Lower leg skin (tissue), 3 donors: Measurements from ENCODE around the gene NECTIN1.

ENCODE experiments used
- POLR2A ChIP-seq, 2 donors: fragments of 450-650 bp; IDR thresholded peaks; one replicate each; pipeline ENCODE4 v1.6.1; 2016 to 2017; ENCODE audit warnings: antibody characterized with exemption in 2 of 2, mild to moderate bottlenecking in 1 of 2, moderate library complexity in 1 of 2
- TF ChIP-seq, protein P1 (sequence below), 3 donors: fragments of 450-650 bp; IDR thresholded peaks; one replicate each; pipeline ENCODE4 v1.5.1; 2016; ENCODE audit warnings: antibody characterized with exemption in 3 of 3, mild to moderate bottlenecking in 3 of 3, moderate library complexity in 2 of 3

GRCh38 chr11:119627286-119627685, 101.7 kb downstream of the NECTIN1 start:
- TF ChIP-seq, protein P1, sequence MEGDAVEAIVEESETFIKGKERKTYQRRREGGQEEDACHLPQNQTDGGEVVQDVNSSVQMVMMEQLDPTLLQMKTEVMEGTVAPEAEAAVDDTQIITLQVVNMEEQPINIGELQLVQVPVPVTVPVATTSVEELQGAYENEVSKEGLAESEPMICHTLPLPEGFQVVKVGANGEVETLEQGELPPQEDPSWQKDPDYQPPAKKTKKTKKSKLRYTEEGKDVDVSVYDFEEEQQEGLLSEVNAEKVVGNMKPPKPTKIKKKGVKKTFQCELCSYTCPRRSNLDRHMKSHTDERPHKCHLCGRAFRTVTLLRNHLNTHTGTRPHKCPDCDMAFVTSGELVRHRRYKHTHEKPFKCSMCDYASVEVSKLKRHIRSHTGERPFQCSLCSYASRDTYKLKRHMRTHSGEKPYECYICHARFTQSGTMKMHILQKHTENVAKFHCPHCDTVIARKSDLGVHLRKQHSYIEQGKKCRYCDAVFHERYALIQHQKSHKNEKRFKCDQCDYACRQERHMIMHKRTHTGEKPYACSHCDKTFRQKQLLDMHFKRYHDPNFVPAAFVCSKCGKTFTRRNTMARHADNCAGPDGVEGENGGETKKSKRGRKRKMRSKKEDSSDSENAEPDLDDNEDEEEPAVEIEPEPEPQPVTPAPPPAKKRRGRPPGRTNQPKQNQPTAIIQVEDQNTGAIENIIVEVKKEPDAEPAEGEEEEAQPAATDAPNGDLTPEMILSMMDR (IDR thresholded peaks at IDR 0.05) = no peak
- no peak for TF ChIP-seq POLR2A (IDR thresholded peaks at IDR 0.05)
